Activated T-cell treated with anti-CD3 and anti-CD28 coated beads, Interleukin-2, amount 50 U/mL, for 4 hours (primary cell): ENCODE results near the gene SPRYD7. TPM values are rescaled to one million over a fixed set of nuclear protein-coding genes. Genes with fewer than 3 reads are reported as not detected.
A peak's percentile ranks its signal among the peaks of the same experiment; 100 is the strongest.
"Not testable (repeated sequence)": the region's sequence is repeated elsewhere in the genome, so short reads cannot be mapped to it uniquely, and the experiment has no call there.

Experiments
- ATAC-seq, 2 donors: fragments of 200-7000 bp; cut with Tn5 transposase; one replicate each; pipeline ENCODE4 v1.10.0; 2021
- DNase-seq: peaks from one replicate; pipeline ENCODE4 v3.0.0-alpha.2; 2020
- H3K27me3 Mint-ChIP-seq: one replicate; pipeline ENCODE4 v1.8.0; 2021; ENCODE audit warnings: low read depth, mixed read lengths
- H3K36me3 Mint-ChIP-seq: one replicate; pipeline ENCODE4 v1.8.0; 2022; ENCODE audit warnings: mixed read lengths; ENCODE audit not compliant: insufficient read depth
- H3K4me1 Mint-ChIP-seq: one replicate; pipeline ENCODE4 v1.8.0; 2021; ENCODE audit warnings: low read depth, mixed read lengths
- H3K4me3 Mint-ChIP-seq: one replicate; pipeline ENCODE4 v1.8.0; 2021; ENCODE audit warnings: mild to moderate bottlenecking, moderate library complexity, mixed read lengths
- H3K9me3 Mint-ChIP-seq: one replicate; pipeline ENCODE4 v1.8.0; 2021; ENCODE audit warnings: mixed read lengths
- total RNA-seq, 3 donors: library from RNA; stranded (reverse); gene quantifications; one replicate each; pipeline ENCODE4 v1.2.1, GENCODE V29; 2021

Gene SPRYD7
- total RNA-seq, 3 donors from 2014 or later: 3.6 to 4.8 (median 4.6) TPM

GRCh38 chr13:49948777-49949270 lies 12.7 kb upstream of the SPRYD7 start:
- H3K27me3 Mint-ChIP-seq, ATAC-seq, H3K36me3 Mint-ChIP-seq, H3K9me3 Mint-ChIP-seq, DNase-seq, H3K4me1 Mint-ChIP-seq, H3K4me3 Mint-ChIP-seq: not testable (repeated sequence)

- H3K4me1 Mint-ChIP-seq: peaks cover 12% of the 10 kb centered on the region
- H3K9me3 Mint-ChIP-seq: no peaks in the 10 kb centered on the region
- no peaks in the 10 kb centered on the region for H3K36me3 Mint-ChIP-seq
- H3K27me3 Mint-ChIP-seq: peaks cover 2% of the 10 kb centered on the region
- no peak for DNase-seq
- no peak for ATAC-seq
- no peak overlapping the region for H3K4me3 Mint-ChIP-seq
These were observed 3.2 kb upstream of the SPRYD7 start for GRCh38 chr13:49939321-49939720.

GRCh38 chr13:49938921-49939320 lies 2.8 kb upstream of the SPRYD7 start:
- no peaks in the 10 kb centered on the region for H3K36me3 Mint-ChIP-seq
- H3K27me3 Mint-ChIP-seq: peaks cover 2% of the 10 kb centered on the region
- DNase-seq (no peak), ATAC-seq (no peak)
- no peak overlapping the region for H3K4me3 Mint-ChIP-seq
- H3K9me3 Mint-ChIP-seq: no peaks in the 10 kb centered on the region
- peaks cover 12% of the 10 kb centered on the region for H3K4me1 Mint-ChIP-seq

GRCh38 chr13:49938314-49938713 lies 2.2 kb upstream of the SPRYD7 start:
- Mint-ChIP-seq H3K4me1 (peaks cover 12% of the 10 kb centered on the region), H3K9me3 (no peaks in the 10 kb centered on the region), H3K36me3 (no peaks in the 10 kb centered on the region), H3K27me3 (peaks cover 2% of the 10 kb centered on the region), H3K4me3 (no peak overlapping the region)
- DNase-seq (no peak), ATAC-seq (no peak)

GRCh38 chr13:49936968-49937273 lies 781 bp upstream of the SPRYD7 start:
- no peak for DNase-seq
- no peak for ATAC-seq
- Mint-ChIP-seq H3K27me3 (no peaks in the 10 kb centered on the region), H3K9me3 (no peaks in the 10 kb centered on the region), H3K36me3 (no peaks in the 10 kb centered on the region), H3K4me1 (peaks cover 12% of the 10 kb centered on the region), H3K4me3 (peak overlapping the region; percentile 93)

- DNase-seq (peak; percentile 22), ATAC-seq (peak; percentile 27 to 31)
- H3K36me3 Mint-ChIP-seq: no peaks in the 10 kb centered on the region
- H3K9me3 Mint-ChIP-seq: no peaks in the 10 kb centered on the region
- peak overlapping the region; percentile 93 for H3K4me3 Mint-ChIP-seq
- no peaks in the 10 kb centered on the region for H3K27me3 Mint-ChIP-seq
- peaks cover 12% of the 10 kb centered on the region for H3K4me1 Mint-ChIP-seq
These were observed 717 bp downstream of the SPRYD7 start for GRCh38 chr13:49935171-49936074.

GRCh38 chr13:49933511-49933910 lies 2.6 kb downstream of the SPRYD7 start:
- no peaks in the 10 kb centered on the region for H3K27me3 Mint-ChIP-seq
- ATAC-seq (no peak), DNase-seq (no peak)
- H3K36me3 Mint-ChIP-seq: no peaks in the 10 kb centered on the region
- H3K9me3 Mint-ChIP-seq: no peaks in the 10 kb centered on the region
- no peak overlapping the region for H3K4me3 Mint-ChIP-seq
- peaks cover 12% of the 10 kb centered on the region for H3K4me1 Mint-ChIP-seq

GRCh38 chr13:49932868-49933267 lies 3.3 kb downstream of the SPRYD7 start:
- ATAC-seq (no peak), DNase-seq (no peak)
- Mint-ChIP-seq H3K4me1 (peaks cover 12% of the 10 kb centered on the region), H3K9me3 (no peaks in the 10 kb centered on the region), H3K27me3 (no peaks in the 10 kb centered on the region), H3K4me3 (no peak overlapping the region), H3K36me3 (no peaks in the 10 kb centered on the region)

- no peaks in the 10 kb centered on the region for H3K27me3 Mint-ChIP-seq
- no peak for DNase-seq
- H3K4me3 Mint-ChIP-seq: no peak overlapping the region
- no peak for ATAC-seq
- H3K9me3 Mint-ChIP-seq: no peaks in the 10 kb centered on the region
- no peaks in the 10 kb centered on the region for H3K36me3 Mint-ChIP-seq
- H3K4me1 Mint-ChIP-seq: peaks cover 13% of the 10 kb centered on the region
These were observed 4.1 kb downstream of the SPRYD7 start for GRCh38 chr13:49932066-49932465.

- DNase-seq (no peak), ATAC-seq (no peak)
- Mint-ChIP-seq H3K36me3 (peaks cover 2% of the 10 kb centered on the region), H3K4me3 (no peak overlapping the region), H3K27me3 (no peaks in the 10 kb centered on the region), H3K9me3 (no peaks in the 10 kb centered on the region), H3K4me1 (peaks cover 2% of the 10 kb centered on the region)
These were observed 8.4 kb downstream of the SPRYD7 start for GRCh38 chr13:49927755-49928154.

- ATAC-seq (no peak), DNase-seq (no peak)
- Mint-ChIP-seq H3K36me3 (peaks cover 11% of the 10 kb centered on the region), H3K4me1 (peaks cover 2% of the 10 kb centered on the region), H3K4me3 (no peak overlapping the region), H3K9me3 (peaks cover 6% of the 10 kb centered on the region), H3K27me3 (no peaks in the 10 kb centered on the region)
These were observed 10.2 kb downstream of the SPRYD7 start for GRCh38 chr13:49925881-49926418.

GRCh38 chr13:49922301-49922700 lies 13.8 kb downstream of the SPRYD7 start:
- peaks cover 6% of the 10 kb centered on the region for H3K9me3 Mint-ChIP-seq

GRCh38 chr13:49920969-49921368 lies 15.2 kb downstream of the SPRYD7 start:
- not testable (repeated sequence) for H3K4me1 Mint-ChIP-seq, H3K27me3 Mint-ChIP-seq, DNase-seq, H3K9me3 Mint-ChIP-seq, H3K4me3 Mint-ChIP-seq, ATAC-seq
- peaks cover 21% of the 10 kb centered on the region for H3K36me3 Mint-ChIP-seq

More at GRCh38 chr13:49922301-49922700, 13.8 kb downstream of the SPRYD7 start:
- DNase-seq (no peak), ATAC-seq (no peak)
- H3K36me3 Mint-ChIP-seq: peaks cover 14% of the 10 kb centered on the region
- no peak overlapping the region for H3K4me3 Mint-ChIP-seq
- no peaks in the 10 kb centered on the region for H3K4me1 Mint-ChIP-seq
- H3K27me3 Mint-ChIP-seq: no peaks in the 10 kb centered on the region

GRCh38 chr13:49918106-49918505 lies 18.0 kb downstream of the SPRYD7 start:
- not testable (repeated sequence) for H3K4me1 Mint-ChIP-seq

GRCh38 chr13:49914947-49915346 lies 21.2 kb downstream of the SPRYD7 start:
- Mint-ChIP-seq H3K27me3 (no peaks in the 10 kb centered on the region), H3K36me3 (peaks cover 19% of the 10 kb centered on the region), H3K9me3 (no peaks in the 10 kb centered on the region), H3K4me3 (no peak overlapping the region), H3K4me1 (no peaks in the 10 kb centered on the region)
- ATAC-seq (no peak), DNase-seq (no peak)

More at GRCh38 chr13:49918106-49918505, 18.0 kb downstream of the SPRYD7 start:
- DNase-seq, H3K27me3 Mint-ChIP-seq, ATAC-seq, H3K9me3 Mint-ChIP-seq, H3K4me3 Mint-ChIP-seq: not testable (repeated sequence)
- H3K36me3 Mint-ChIP-seq: peaks cover 26% of the 10 kb centered on the region
